Upper lobe of left lung (tissue), 6 donors: ENCODE results near the gene SLC7A14. TPM values are rescaled to one million over a fixed set of nuclear protein-coding genes. Genes with fewer than 3 reads are reported as not detected.

Experiments
- ATAC-seq, 2 donors: fragments of 200-7000 bp; cut with Tn5 transposase; one replicate each; pipeline ENCODE4 v1.9.1; 2022; ENCODE audit warnings: mild to moderate bottlenecking in 2 of 2, moderate library complexity in 2 of 2; ENCODE audit not compliant: low FRiP score in 2 of 2
- DNase-seq, 2 donors: peaks; one replicate each; pipeline ENCODE4 v3.0.0-alpha.2; 2019 to 2020
- H3K27ac ChIP-seq, 4 donors: fragments of 200-600 bp; sonication (generic); one replicate each; pipeline ENCODE4 v1.5.1; 2016 to 2019
- H3K27me3 ChIP-seq, 4 donors: fragments of 200-600 bp; sonication (generic); one replicate each; pipeline ENCODE4 v1.5.1; 2017 to 2019
- H3K36me3 ChIP-seq, 4 donors: fragments of 200-600 bp; sonication (generic); one replicate each; pipeline ENCODE4 v1.5.1; 2016 to 2019
- H3K4me1 ChIP-seq, 4 donors: fragments of 200-600 bp; sonication (generic); one replicate each; pipeline ENCODE4 v1.5.1; 2018 to 2019
- H3K4me3 ChIP-seq, 4 donors: fragments of 200-600 bp; sonication (generic); one replicate each; pipeline ENCODE4 v1.5.1; 2017 to 2019; ENCODE audit warnings: mild to moderate bottlenecking in 2 of 4, moderate library complexity in 1 of 4
- H3K9me3 ChIP-seq, 4 donors: fragments of 200-600 bp; sonication (generic); one replicate each; pipeline ENCODE4 v1.5.1; 2018 to 2019
- CTCF ChIP-seq, 6 experiments: fragments of 450-650 bp in 4 of 6; fragments of 200-600 bp in 2 of 6; sonication (generic) in 2 of 6; IDR thresholded peaks; one replicate each; pipeline ENCODE4 v1.5.1; 2016 to 2019; ENCODE audit warnings: antibody characterized with exemption in 6 of 6
- EP300 ChIP-seq, 4 donors: sonication (generic); formaldehyde crosslinking; IDR thresholded peaks; one replicate each; pipeline ENCODE4 v1.5.1; 2017; ENCODE audit warnings: antibody characterized with exemption in 4 of 4, control low read depth in 2 of 4
- POLR2A ChIP-seq, 4 donors: fragments of 450-650 bp; IDR thresholded peaks; one replicate each; pipeline ENCODE4 v1.5.1; 2016 to 2017; ENCODE audit warnings: antibody characterized with exemption in 4 of 4, mild to moderate bottlenecking in 2 of 4
- POLR2AphosphoS5 ChIP-seq, 2 donors: sonication (generic); formaldehyde crosslinking; IDR thresholded peaks; one replicate each; pipeline ENCODE4 v1.5.1; 2017; ENCODE audit warnings: antibody characterized with exemption in 2 of 2
- WGBS, 2 donors: methylation state at CpG; one replicate each; pipeline ENCODE4 v1.1.5; 2017 to 2018; 5-methylcytosine and 5-hydroxymethylcytosine counted together
- total RNA-seq, 6 donors: library from RNA; depleted of rRNA in 4 of 6; stranded (reverse); fragments of >200 nt in 4 of 6; gene quantifications; one replicate each; pipeline versions ENCODE4 v1.1.0 to v1.2.1, GENCODE V29; 2016 to 2021
- donor health status: DM: no; HTN: no; CAD: no; lungs with moderate emphysema.
- donor health status: DM: no; HTN: yes; CAD: no; lungs with severe emphysema.

Gene SLC7A14
- total RNA-seq, 6 donors from 2014 or later: 0.03 TPM; not detected in 5

DNA sequence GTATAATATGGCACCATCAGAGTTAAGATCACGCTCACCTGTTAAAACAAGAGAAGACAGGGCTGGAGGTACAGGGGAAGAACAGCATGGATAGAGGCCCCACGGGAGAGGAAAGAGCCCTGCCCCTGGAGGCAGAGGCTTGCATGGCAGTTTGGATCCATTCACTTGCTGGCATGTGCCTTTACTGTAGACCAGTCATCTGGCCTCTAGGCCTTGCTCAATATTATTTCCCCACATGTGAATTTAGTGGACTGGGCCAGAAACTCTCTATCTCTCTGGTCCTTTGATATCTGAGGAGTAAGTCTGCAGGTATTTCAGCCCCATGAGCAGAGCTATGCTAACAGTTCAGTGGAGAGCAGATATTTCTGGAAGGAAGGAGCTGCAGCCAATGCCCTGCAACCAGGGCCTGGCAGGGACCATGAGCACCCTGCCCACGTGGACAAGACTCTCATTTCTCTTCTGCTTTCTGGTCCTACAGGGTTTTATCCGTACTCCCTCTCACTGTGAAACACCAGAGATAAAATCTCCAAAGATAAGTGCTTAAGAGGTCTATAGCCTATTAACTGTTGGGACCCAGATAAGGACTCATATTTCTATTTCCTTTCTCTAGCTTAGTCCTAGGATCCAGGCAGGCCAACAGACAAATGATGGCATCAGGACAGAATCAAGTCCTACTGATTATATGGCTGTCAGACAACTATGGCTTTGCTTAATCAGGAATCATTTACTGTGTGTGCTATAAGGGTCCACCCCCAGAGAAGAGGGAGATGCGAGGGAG, 102.2 kb downstream of the SLC7A14 start:
- ATAC-seq (no peak), DNase-seq (no peak)
- Histone ChIP-seq H3K9me3 (no peaks in the 10 kb centered on the region), H3K27ac (no peak overlapping the region), H3K27me3 (no peaks in the 10 kb centered on the region), H3K36me3 (no peaks in the 10 kb centered on the region), H3K4me1 (no peaks in the 10 kb centered on the region), H3K4me3 (no peak overlapping the region)
- 67 to 73% methylated on average over 5 of the region's 5 CpGs for WGBS, 2 donors
- TF ChIP-seq POLR2A (IDR thresholded peaks at IDR 0.05) (no peak), POLR2AphosphoS5 (IDR thresholded peaks at IDR 0.05) (no peak), EP300 (IDR thresholded peaks at IDR 0.05) (no peak), CTCF (IDR thresholded peaks at IDR 0.05) (no peak)

- Histone ChIP-seq H3K27me3 (no peaks in the 10 kb centered on the region), H3K4me1 (no peaks in the 10 kb centered on the region), H3K36me3 (no peaks in the 10 kb centered on the region), H3K27ac (no peak overlapping the region), H3K4me3 (no peak overlapping the region), H3K9me3 (no peaks in the 10 kb centered on the region)
- WGBS, 2 donors: 81 to 85% methylated on average over 4 of the region's 4 CpGs
- no peak for ATAC-seq
- no peak for DNase-seq
- TF ChIP-seq EP300 (IDR thresholded peaks at IDR 0.05) (no peak), CTCF (IDR thresholded peaks at IDR 0.05) (no peak), POLR2AphosphoS5 (IDR thresholded peaks at IDR 0.05) (no peak), POLR2A (IDR thresholded peaks at IDR 0.05) (no peak)
These were observed 103.7 kb downstream of the SLC7A14 start for GRCh38 chr3:170482199-170482598.

GRCh38 chr3:170480111-170480510, 105.8 kb downstream of the SLC7A14 start:
- DNase-seq: no peak
- Histone ChIP-seq H3K27ac (no peak overlapping the region), H3K36me3 (no peaks in the 10 kb centered on the region), H3K4me3 (no peak overlapping the region), H3K9me3 (no peaks in the 10 kb centered on the region), H3K4me1 (no peaks in the 10 kb centered on the region), H3K27me3 (no peaks in the 10 kb centered on the region)
- no peak for ATAC-seq
- TF ChIP-seq EP300 (IDR thresholded peaks at IDR 0.05): no peak
- no peak for TF ChIP-seq CTCF (IDR thresholded peaks at IDR 0.05)
- no peak for TF ChIP-seq POLR2AphosphoS5 (IDR thresholded peaks at IDR 0.05)
- WGBS, 2 donors: 95 to 98% methylated on average over 4 of the region's 4 CpGs

GRCh38 chr3:170477395-170477794, 108.5 kb downstream of the SLC7A14 start:
- Histone ChIP-seq H3K4me1 (no peaks in the 10 kb centered on the region), H3K9me3 (no peaks in the 10 kb centered on the region), H3K27ac (no peak overlapping the region), H3K27me3 (no peaks in the 10 kb centered on the region), H3K4me3 (no peak overlapping the region), H3K36me3 (no peaks in the 10 kb centered on the region)
- ATAC-seq (no peak), DNase-seq (no peak)
- 66 to 95% methylated on average over 2 of the region's 2 CpGs for WGBS, 2 donors
- no peak for TF ChIP-seq CTCF (IDR thresholded peaks at IDR 0.05)
- no peak for TF ChIP-seq POLR2A (IDR thresholded peaks at IDR 0.05)
- no peak for TF ChIP-seq POLR2AphosphoS5 (IDR thresholded peaks at IDR 0.05)
- TF ChIP-seq EP300 (IDR thresholded peaks at IDR 0.05): no peak

DNA sequence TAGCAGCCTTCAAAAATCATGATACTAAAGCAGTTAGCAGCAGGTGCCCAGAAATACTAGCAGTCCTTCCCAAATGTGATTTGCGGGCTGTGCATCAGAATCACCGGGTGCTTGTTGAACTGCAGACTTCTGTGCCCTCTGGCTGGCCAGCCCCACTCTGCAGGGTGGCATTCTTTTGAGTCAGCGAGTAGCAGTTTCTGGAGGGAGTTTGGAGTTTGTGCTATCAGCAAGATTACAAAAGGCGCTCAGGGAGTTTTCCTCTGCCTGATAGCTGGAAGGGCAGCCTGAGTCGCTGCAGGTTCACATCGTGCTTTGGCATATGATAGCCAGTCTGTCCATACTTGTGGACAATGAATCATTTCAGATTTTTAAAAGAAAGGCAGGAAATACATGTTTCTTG, 109.6 kb downstream of the SLC7A14 start:
- H3K4me3 ChIP-seq: no peak overlapping the region
- H3K27me3 ChIP-seq: no peaks in the 10 kb centered on the region
- TF ChIP-seq POLR2AphosphoS5 (IDR thresholded peaks at IDR 0.05) (no peak), CTCF (IDR thresholded peaks at IDR 0.05) (no peak), EP300 (IDR thresholded peaks at IDR 0.05) (no peak), POLR2A (IDR thresholded peaks at IDR 0.05) (no peak)
- H3K36me3 ChIP-seq: no peaks in the 10 kb centered on the region
- ATAC-seq: no peak
- no peak for DNase-seq
- WGBS, 2 donors: 62 to 68% methylated on average over 4 to 6 of the region's 6 CpGs
- no peaks in the 10 kb centered on the region for H3K4me1 ChIP-seq
- H3K27ac ChIP-seq: no peak overlapping the region
- no peaks in the 10 kb centered on the region for H3K9me3 ChIP-seq
